Neural progenitor cell (in vitro differentiated cells): ENCODE measurements around the gene MX1. TPM values are rescaled to one million over a fixed set of nuclear protein-coding genes. Genes with fewer than 3 reads are reported as not detected.
A peak's percentile ranks its signal among the peaks of the same experiment; 100 is the strongest.

Experiments used
- DNase-seq: peaks from one replicate; pipeline ENCODE4 v3.0.0-alpha.2; 2016; ENCODE audit warnings: low spot score
- H2AFZ ChIP-seq: fragments of 200-600 bp; sonication (generic); replicated peaks from 2 replicates; pipeline ENCODE4 v1.6.1; 2016; ENCODE audit warnings: antibody characterized with exemption
- H3F3A ChIP-seq: fragments of 200-600 bp; sonication (generic); 2 replicates; pipeline ENCODE4 v1.6.1; 2016; ENCODE audit warnings: antibody characterized with exemption, low read depth
- H3K27ac ChIP-seq: fragments of 200-600 bp; sonication (generic); 2 replicates; pipeline ENCODE4 v1.5.1; 2016; ENCODE audit warnings: mild to moderate bottlenecking
- H3K27me3 ChIP-seq: fragments of 200-600 bp; sonication (generic); 2 replicates; pipeline ENCODE4 v1.6.1; 2016; ENCODE audit warnings: mild to moderate bottlenecking, moderate library complexity
- H3K36me3 ChIP-seq: fragments of 200-600 bp; sonication (generic); 2 replicates; pipeline ENCODE4 v1.5.1; 2016
- H3K4me1 ChIP-seq: fragments of 200-600 bp; sonication (generic); 2 replicates; pipeline ENCODE4 v1.6.1; 2016; ENCODE audit warnings: mixed run types
- H3K4me2 ChIP-seq: fragments of 200-600 bp; sonication (generic); 2 replicates; pipeline ENCODE4 v1.6.1; 2016
- H3K4me3 ChIP-seq: fragments of 200-600 bp; sonication (generic); 2 replicates; pipeline ENCODE4 v1.5.1; 2016
- H3K79me2 ChIP-seq: fragments of 200-600 bp; sonication (generic); 2 replicates; pipeline ENCODE4 v1.6.1; 2016; ENCODE audit warnings: low read depth
- H3K9ac ChIP-seq: fragments of 200-600 bp; sonication (generic); 2 replicates; pipeline ENCODE4 v1.6.1; 2016
- H3K9me3 ChIP-seq: fragments of 200-600 bp; sonication (generic); 2 replicates; pipeline ENCODE4 v1.5.1; 2016; ENCODE audit warnings: low read depth
- H4K20me1 ChIP-seq: fragments of 200-600 bp; sonication (generic); 2 replicates; pipeline ENCODE4 v1.6.1; 2016; ENCODE audit warnings: low read depth
- H3K27ac Mint-ChIP-seq: 3 replicates; pipeline ENCODE4 v1.8.0; 2021; ENCODE audit warnings: mixed read lengths
- H3K27me3 Mint-ChIP-seq: 2 replicates; pipeline ENCODE4 v1.8.0; 2022; ENCODE audit warnings: low read depth, mild to moderate bottlenecking, inconsistent platforms, moderate library complexity, mixed read lengths; ENCODE audit not compliant: insufficient read depth
- H3K36me3 Mint-ChIP-seq: 3 replicates; pipeline ENCODE4 v1.8.0; 2021; ENCODE audit warnings: mixed read lengths
- H3K4me1 Mint-ChIP-seq: 3 replicates; pipeline ENCODE4 v1.8.0; 2021; ENCODE audit warnings: mixed read lengths
- H3K4me3 Mint-ChIP-seq: 3 replicates; pipeline ENCODE4 v1.8.0; 2021; ENCODE audit warnings: mild to moderate bottlenecking, moderate library complexity, mixed read lengths
- H3K9me3 Mint-ChIP-seq: 3 replicates; pipeline ENCODE4 v1.8.0; 2020; ENCODE audit warnings: mixed read lengths
- EZH2 ChIP-seq: fragments of 200-600 bp; sonication (generic); IDR thresholded peaks from 2 replicates; pipeline ENCODE4 v1.6.1; 2017; ENCODE audit warnings: antibody characterized with exemption, mild to moderate bottlenecking, moderate library complexity
- EZH2phosphoT487 ChIP-seq: fragments of 200-600 bp; sonication (generic); IDR thresholded peaks from 2 replicates; pipeline ENCODE4 v1.6.1; 2017; ENCODE audit warnings: antibody characterized with exemption
- total RNA-seq: library from RNA; depleted of rRNA; stranded (reverse); fragments of >200 nt; gene quantifications from 2 replicates; pipeline ENCODE4 v1.2.3, GENCODE V29; 2015; ENCODE audit warnings: low replicate concordance
- TF ChIP-seq, protein P1 (sequence below): fragments of 200-600 bp; sonication (generic); IDR thresholded peaks from 2 replicates; pipeline ENCODE4 v1.5.1; 2017; ENCODE audit warnings: antibody characterized with exemption, mild to moderate bottlenecking

The MX1 gene
- total RNA-seq, 1 donor from 2014 or later: 1.7 TPM

- Histone ChIP-seq H3K4me3 (no peak overlapping the region), H3K27me3 (no peaks in the 10 kb centered on the region), H3F3A (no peaks in the 10 kb centered on the region), H2AFZ (no peak overlapping the region), H3K4me2 (no peak overlapping the region), H3K36me3 (no peaks in the 10 kb centered on the region), H3K9me3 (no peaks in the 10 kb centered on the region), H3K27ac (no peak overlapping the region), H3K79me2 (no peaks in the 10 kb centered on the region), H3K9ac (no peak overlapping the region), H4K20me1 (no peaks in the 10 kb centered on the region), H3K4me1 (no peaks in the 10 kb centered on the region)
- Mint-ChIP-seq H3K4me3 (no peak overlapping the region), H3K27ac (peak overlapping the region; percentile 43), H3K36me3 (no peaks in the 10 kb centered on the region), H3K27me3 (peaks cover 4% of the 10 kb centered on the region), H3K9me3 (peaks cover 15% of the 10 kb centered on the region), H3K4me1 (peaks cover 6% of the 10 kb centered on the region)
- DNase-seq: no peak
- TF ChIP-seq EZH2phosphoT487 (no peak), EZH2 (no peak)
- TF ChIP-seq, protein P1, sequence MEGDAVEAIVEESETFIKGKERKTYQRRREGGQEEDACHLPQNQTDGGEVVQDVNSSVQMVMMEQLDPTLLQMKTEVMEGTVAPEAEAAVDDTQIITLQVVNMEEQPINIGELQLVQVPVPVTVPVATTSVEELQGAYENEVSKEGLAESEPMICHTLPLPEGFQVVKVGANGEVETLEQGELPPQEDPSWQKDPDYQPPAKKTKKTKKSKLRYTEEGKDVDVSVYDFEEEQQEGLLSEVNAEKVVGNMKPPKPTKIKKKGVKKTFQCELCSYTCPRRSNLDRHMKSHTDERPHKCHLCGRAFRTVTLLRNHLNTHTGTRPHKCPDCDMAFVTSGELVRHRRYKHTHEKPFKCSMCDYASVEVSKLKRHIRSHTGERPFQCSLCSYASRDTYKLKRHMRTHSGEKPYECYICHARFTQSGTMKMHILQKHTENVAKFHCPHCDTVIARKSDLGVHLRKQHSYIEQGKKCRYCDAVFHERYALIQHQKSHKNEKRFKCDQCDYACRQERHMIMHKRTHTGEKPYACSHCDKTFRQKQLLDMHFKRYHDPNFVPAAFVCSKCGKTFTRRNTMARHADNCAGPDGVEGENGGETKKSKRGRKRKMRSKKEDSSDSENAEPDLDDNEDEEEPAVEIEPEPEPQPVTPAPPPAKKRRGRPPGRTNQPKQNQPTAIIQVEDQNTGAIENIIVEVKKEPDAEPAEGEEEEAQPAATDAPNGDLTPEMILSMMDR: no peak
Measured at GRCh38 chr21:41459884-41460534, 34.0 kb downstream of the MX1 start.

DNA sequence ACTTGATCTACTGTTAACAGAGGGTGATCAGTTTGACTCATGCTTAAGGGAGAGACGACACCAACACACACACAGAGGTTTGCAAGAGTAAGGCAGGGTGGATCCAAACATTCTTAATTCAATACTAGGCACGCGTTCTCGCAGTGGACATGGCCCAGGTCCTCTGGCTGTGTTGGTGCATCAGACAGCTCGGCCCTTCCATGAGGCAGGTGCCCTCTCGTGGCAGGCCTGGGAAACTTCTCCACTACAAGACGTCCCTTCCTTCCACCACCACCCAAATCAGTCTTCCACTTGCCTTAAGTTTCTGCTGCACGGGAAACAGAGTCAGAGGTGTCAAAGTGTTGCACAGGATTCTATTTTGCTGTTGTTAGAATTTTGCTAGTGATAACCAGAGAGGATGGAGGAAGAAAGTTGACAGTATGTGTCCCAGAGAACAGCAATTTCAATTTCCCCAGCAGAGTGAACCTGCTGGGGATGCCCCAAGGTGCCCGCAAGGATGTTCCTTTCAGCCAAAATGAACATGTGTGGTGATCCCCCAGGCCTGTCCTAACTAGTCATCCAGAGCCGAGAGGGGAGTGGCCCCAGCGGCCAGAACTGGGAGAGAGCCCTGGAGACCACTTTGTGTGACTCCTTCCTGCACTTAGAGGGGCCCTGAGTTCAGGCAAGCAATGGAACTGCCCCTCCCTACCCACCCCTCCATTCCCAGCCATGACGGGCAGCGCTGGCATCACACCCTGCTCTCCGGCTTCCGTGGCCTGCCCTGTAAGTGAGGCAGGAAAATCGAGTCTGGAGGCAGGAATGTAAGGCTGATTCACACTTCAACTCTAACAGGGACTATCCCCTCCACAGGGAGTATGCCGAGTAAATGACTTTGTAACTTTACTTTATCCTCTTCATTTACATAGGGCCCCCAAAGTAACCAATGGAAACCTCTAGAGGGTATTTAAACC, 34.8 kb downstream of the MX1 start:
- no peak overlapping the region for H3K4me3 ChIP-seq
- H3K36me3 Mint-ChIP-seq: no peaks in the 10 kb centered on the region
- no peak overlapping the region for H3K9ac ChIP-seq
- TF ChIP-seq EZH2phosphoT487 (no peak), EZH2 (no peak)
- TF ChIP-seq, protein P1: peak; percentile 73
- DNase-seq: peak; percentile 77
- peaks cover 6% of the 10 kb centered on the region for H3K4me1 Mint-ChIP-seq
- peaks cover 5% of the 10 kb centered on the region for H3K27me3 Mint-ChIP-seq
- H3K79me2 ChIP-seq: no peaks in the 10 kb centered on the region
- H3K27ac Mint-ChIP-seq: no peak overlapping the region
- H3K36me3 ChIP-seq: no peaks in the 10 kb centered on the region
- peaks cover 15% of the 10 kb centered on the region for H3K9me3 Mint-ChIP-seq
- no peaks in the 10 kb centered on the region for H4K20me1 ChIP-seq
- no peaks in the 10 kb centered on the region for H3F3A ChIP-seq
- H3K4me3 Mint-ChIP-seq: no peak overlapping the region
- H3K27me3 ChIP-seq: no peaks in the 10 kb centered on the region
- H2AFZ ChIP-seq: no peak overlapping the region
- H3K4me1 ChIP-seq: no peaks in the 10 kb centered on the region
- H3K9me3 ChIP-seq: no peaks in the 10 kb centered on the region
- H3K4me2 ChIP-seq: no peak overlapping the region
- H3K27ac ChIP-seq: no peak overlapping the region

- Histone ChIP-seq H3K4me2 (no peak overlapping the region), H2AFZ (no peak overlapping the region), H3K9ac (no peak overlapping the region), H4K20me1 (no peaks in the 10 kb centered on the region), H3K4me1 (no peaks in the 10 kb centered on the region), H3K9me3 (no peaks in the 10 kb centered on the region), H3K27me3 (no peaks in the 10 kb centered on the region), H3F3A (no peaks in the 10 kb centered on the region), H3K79me2 (no peaks in the 10 kb centered on the region), H3K4me3 (no peak overlapping the region), H3K27ac (no peak overlapping the region), H3K36me3 (no peaks in the 10 kb centered on the region)
- TF ChIP-seq EZH2: no peak
- TF ChIP-seq, protein P1: no peak
- TF ChIP-seq EZH2phosphoT487: no peak
- DNase-seq: no peak
- Mint-ChIP-seq H3K4me1 (peaks cover 8% of the 10 kb centered on the region), H3K27ac (no peak overlapping the region), H3K4me3 (no peak overlapping the region), H3K9me3 (peaks cover 15% of the 10 kb centered on the region), H3K36me3 (no peaks in the 10 kb centered on the region), H3K27me3 (peaks cover 2% of the 10 kb centered on the region)
Measured at GRCh38 chr21:41465176-41465781, 39.2 kb downstream of the MX1 start.
